HepG2 (cell line): ENCODE data around the gene VPREB3. TPM values are rescaled to one million over a fixed set of nuclear protein-coding genes. Genes with fewer than 3 reads are reported as not detected.

Source experiments
- ATAC-seq: fragments of 200-7000 bp; cut with Tn5 transposase; 3 replicates; pipeline ENCODE4 v1.9.1; 2020; ENCODE audit warnings: mild to moderate bottlenecking, moderate library complexity
- BruUV-seq: library from RNA; stranded (reverse); fragments of 400-500 nt; replicated peaks from 2 replicates; lab custom pipeline; 2021; lab: Mats Ljungman, UMichigan
- CTCF ChIA-PET: fragments of 300-600 bp; formaldehyde crosslinking; extraction: SDS; loops from one replicate; lab custom pipeline; 2021; ENCODE audit warnings: low total read pairs, inconsistent platforms, low intra/inter-chr PET ratio; lab: Yijun Ruan, JAX
- POLR2A ChIA-PET: fragments of 350-600 bp; sonication (Branson Sonifier 250); formaldehyde crosslinking; loops from one replicate; lab custom pipeline; 2020; ENCODE audit warnings: antibody characterized with exemption, inconsistent platforms; lab: Yijun Ruan, JAX
- DNase-seq: peaks from one replicate; pipeline ENCODE4 v3.0.0-alpha.2; 2015; ENCODE audit warnings: low spot score
- FAIRE-seq: peaks from 3 replicates; lab custom pipeline; 2011; peaks lifted over from hg19 to GRCh38; lab: Jason Lieb, UNC
- H2AFZ ChIP-seq: one replicate; pipeline ENCODE4 v1.6.1; 2011; ENCODE audit warnings: low read length, inconsistent platforms
- H3K27ac ChIP-seq: fragments of 300-600 bp; 3 replicates; pipeline ENCODE4 v1.8.0; 2011; ENCODE audit warnings: mixed run types, mild to moderate bottlenecking, mixed read lengths, low read length, inconsistent platforms; ENCODE audit not compliant: insufficient read depth; ENCODE audit errors: extremely low read length
- H3K27me3 ChIP-seq, 2 experiments: fragments of 200-600 bp in 1 of 2; 2 replicates in 1 of 2; 3 replicates in 1 of 2; pipeline versions ENCODE4 v1.6.0 to v1.8.0; 2011; ENCODE audit warnings: low read length in 2 of 2, mild to moderate bottlenecking in 2 of 2, moderate library complexity in 2 of 2, inconsistent platforms in 1 of 2; ENCODE audit not compliant: insufficient read depth in 2 of 2, control insufficient read depth in 1 of 2
- H3K36me3 ChIP-seq, 2 experiments: fragments of 200-600 bp in 1 of 2; replicated peaks in 1 of 2; 2 replicates in 1 of 2; 3 replicates in 1 of 2; pipeline versions ENCODE4 v1.5.1 to v1.8.0; 2011; ENCODE audit warnings: low read length in 2 of 2, inconsistent platforms in 1 of 2; ENCODE audit not compliant: insufficient read depth in 2 of 2, control insufficient read depth in 1 of 2
- H3K4me1 ChIP-seq: 2 replicates; pipeline ENCODE4 v1.5.1; 2012; ENCODE audit warnings: low read length, inconsistent platforms; ENCODE audit not compliant: insufficient read depth
- H3K4me2 ChIP-seq: 2 replicates; pipeline ENCODE4 v1.6.0; 2011; ENCODE audit warnings: low read depth, low read length, inconsistent platforms
- H3K4me3 ChIP-seq, 3 experiments: fragments of 200-600 bp in 1 of 3; sonication (generic), shearing (Covaris generic) in 1 of 3; replicated peaks in 1 of 3; 2 replicates each; pipeline ENCODE4 v1.5.1; 2011 to 2016; ENCODE audit warnings: low read length in 3 of 3, inconsistent platforms in 2 of 3, low read depth in 2 of 3, mild to moderate bottlenecking in 2 of 3, control low read depth in 1 of 3, mixed read lengths in 1 of 3; ENCODE audit not compliant: insufficient read depth in 1 of 3
- H3K79me2 ChIP-seq: one replicate; pipeline ENCODE4 v1.6.1; 2011; ENCODE audit warnings: low read length, inconsistent platforms; ENCODE audit not compliant: insufficient read depth
- H3K9ac ChIP-seq: 2 replicates; pipeline ENCODE4 v1.6.0; 2011; ENCODE audit warnings: mild to moderate bottlenecking, low read depth, low read length, inconsistent platforms; ENCODE audit not compliant: insufficient read depth
- H3K9me3 ChIP-seq: 2 replicates; pipeline ENCODE4 v1.5.1; 2012; ENCODE audit warnings: mild to moderate bottlenecking, low read length
- H4K20me1 ChIP-seq: 2 replicates; pipeline ENCODE4 v1.6.0; 2011; ENCODE audit warnings: inconsistent platforms, mild to moderate bottlenecking, low read length, moderate library complexity; ENCODE audit not compliant: insufficient read depth
- BCL6 ChIP-seq: IDR thresholded peaks from 2 replicates; pipeline ENCODE4 v1.6.1; 2016; ENCODE audit warnings: missing genetic modification reagents, missing compliant biosample characterization
- CEBPB ChIP-seq: IDR thresholded peaks from 2 replicates; pipeline ENCODE4 v1.6.1; 2011; ENCODE audit warnings: low read depth, low read length, improper control_type of control experiment, borderline replicate concordance
- FOXP1 ChIP-seq, 2 experiments: fragments of 450-650 bp in 1 of 2; IDR thresholded peaks; 2 replicates each; pipeline ENCODE4 v1.6.1; 2017 to 2018; ENCODE audit warnings: antibody characterized with exemption in 1 of 2
- JARID2 ChIP-seq: sonication (generic); formaldehyde crosslinking; IDR thresholded peaks from 2 replicates; pipeline ENCODE4 v1.8.1; 2023; ENCODE audit warnings: missing genetic modification reagents, inconsistent platforms; ENCODE audit not compliant: insufficient replicate concordance
- RBAK ChIP-seq: sonication (generic); formaldehyde crosslinking; IDR thresholded peaks from 2 replicates; pipeline ENCODE4 v1.5.1; 2020; ENCODE audit warnings: mild to moderate bottlenecking, missing genetic modification reagents
- RBM39 ChIP-seq: fragments of 200-400 bp; formaldehyde crosslinking; IDR thresholded peaks from one replicate; pipeline ENCODE4 v1.6.1; 2018; ENCODE audit warnings: antibody characterized with exemption, mild to moderate bottlenecking, low read depth, low read length; ENCODE audit not compliant: poor library complexity, severe bottlenecking
- SNAPC5 ChIP-seq: sonication (generic); formaldehyde crosslinking; IDR thresholded peaks from 2 replicates; pipeline ENCODE4 v1.8.1; 2023; ENCODE audit warnings: mild to moderate bottlenecking, missing genetic modification reagents, borderline replicate concordance
- SOX13 ChIP-seq, 3 experiments: fragments of 450-650 bp in 1 of 3; sonication (generic) in 1 of 3; formaldehyde crosslinking in 1 of 3; IDR thresholded peaks in 2 of 3; conservative IDR thresholded peaks in 1 of 3; 2 replicates each; pipeline versions ENCODE4 v1.5.0 to v1.6.1; 2016 to 2020; ENCODE audit warnings: antibody characterized with exemption in 1 of 3, mild to moderate bottlenecking in 1 of 3, missing compliant biosample characterization in 1 of 3, missing genetic modification reagents in 1 of 3, moderate library complexity in 1 of 3
- TCF7L2 ChIP-seq: IDR thresholded peaks from 2 replicates; pipeline ENCODE4 v1.6.1; 2011; ENCODE audit warnings: mild to moderate bottlenecking, low read depth, low read length, moderate library complexity
- ZBTB39 ChIP-seq: sonication (generic); formaldehyde crosslinking; IDR thresholded peaks from 2 replicates; pipeline ENCODE4 v1.5.0; 2020; ENCODE audit warnings: missing genetic modification reagents
- ZNF431 ChIP-seq: sonication (generic); formaldehyde crosslinking; IDR thresholded peaks from 2 replicates; pipeline ENCODE4 v1.9.0; 2022; ENCODE audit warnings: missing genetic modification reagents, low read depth, mild to moderate bottlenecking, borderline replicate concordance
- ZNF512B ChIP-seq: sonication (generic); formaldehyde crosslinking; IDR thresholded peaks from 2 replicates; pipeline ENCODE4 v1.5.1; 2020; ENCODE audit warnings: missing genetic modification reagents, mild to moderate bottlenecking, borderline replicate concordance
- WGBS: methylation state at CpG from one replicate; pipeline ENCODE4 v1.1.6; 2017; ENCODE audit warnings: low lambda C conversion rate; 5-methylcytosine and 5-hydroxymethylcytosine counted together
- in situ Hi-C: cut with HindIII; loops from 2 replicates; pipeline ENCODE4 v1.10.0; 2017; ENCODE audit warnings: low pct_unique_long_range_greater_than_20kb; ENCODE audit not compliant: extremely low pct_ligation_motif_present
- intact Hi-C: fragments of 100-400 bp; cut with micrococcal nuclease; formaldehyde crosslinking; loops from one replicate; pipeline ENCODE4 v1.10.0; 2022; ENCODE audit not compliant: unreplicated experiment
- polyA plus RNA-seq, 8 experiments: library from polyadenylated mRNA; depleted of rRNA in 3 of 8; stranded (reverse) in 7 of 8; unstranded in 1 of 8; fragments of >200 nt; fragmentation: Illumina TruSeq in 4 of 8; extraction: Trizol in 4 of 8; gene quantifications; 2 replicates each; pipeline versions ENCODE4 v1.2.1 to v1.2.3, GENCODE V29; 2011 to 2016; ENCODE audit warnings: low read depth in 4 of 8, missing spikeins in 1 of 8, mixed read lengths in 1 of 8; ENCODE audit not compliant: insufficient read depth in 1 of 8
- total RNA-seq, 5 experiments: library from RNA; depleted of rRNA; stranded (reverse); fragments of >200 nt; fragmentation: Illumina TruSeq; extraction: Trizol; gene quantifications; 2 replicates each; pipeline ENCODE4 v1.2.3, GENCODE V29; 2016; ENCODE audit warnings: low read depth in 1 of 5
- TF ChIP-seq, protein P1 (sequence below): sonication (generic); formaldehyde crosslinking; IDR thresholded peaks from 2 replicates; pipeline ENCODE4 v1.4.0; 2020; ENCODE audit warnings: mild to moderate bottlenecking, missing genetic modification reagents
- TF ChIP-seq, protein P2 (sequence below): sonication (generic); formaldehyde crosslinking; IDR thresholded peaks from 2 replicates; pipeline ENCODE4 v1.4.0; 2020; ENCODE audit warnings: missing genetic modification reagents

Gene VPREB3
- total and polyA plus RNA-seq, 2 of the 13 experiments (the other 11 are each of a cell fraction or from before 2014, with no cell fraction given): 0.22 TPM; not detected in 1

GRCh38 chr22:23742505-23743264 is 11.5 kb downstream of the VPREB3 start:
- Histone ChIP-seq H3K27ac (no peak overlapping the region), H3K36me3 (peaks cover 11 to 28% of the 10 kb centered on the region in 2 experiments; a peak in 3 of 5 replicates), H3K9me3 (no peaks in the 10 kb centered on the region), H4K20me1 (no peaks in the 10 kb centered on the region), H3K4me2 (no peak overlapping the region), H3K4me1 (no peaks in the 10 kb centered on the region), H3K79me2 (no peaks in the 10 kb centered on the region), H2AFZ (no peak overlapping the region), H3K27me3 (no peaks in the 10 kb centered on the region), H3K4me3 (no peak overlapping the region), H3K9ac (no peak overlapping the region)
- CTCF ChIA-PET: no interaction called here
- WGBS: 91% methylated on average over 4 of the region's 7 CpGs
- POLR2A ChIA-PET: no interaction called here
- no peak for ATAC-seq
- DNase-seq: no peak
- in situ Hi-C loops (no loop called here), intact Hi-C loops (no loop called here)
- BruUV-seq: no TSS peak
- FAIRE-seq: no peak
- TF ChIP-seq TCF7L2 (no peak), RBM39 (no peak), SOX13 (IDR thresholded peaks at IDR 0.05) (no peak), SOX13 (CRISPR knock-in tag; conservative IDR thresholded peaks at IDR 0.05 in 1 of 2, IDR thresholded peaks at IDR 0.05 in 1 of 2) (no peak), SNAPC5 (CRISPR knock-in tag) (no peak), ZBTB39 (no peak), CEBPB (no peak), JARID2 (CRISPR knock-in tag) (no peak), RBAK (CRISPR knock-in tag) (no peak), ZNF512B (CRISPR knock-in tag) (no peak), ZNF431 (CRISPR knock-in tag) (no peak), BCL6 (no peak), FOXP1 (IDR thresholded peaks at IDR 0.05) (no peak), FOXP1 (CRISPR knock-in tag; IDR thresholded peaks at IDR 0.05) (no peak)
- TF ChIP-seq, protein P1, sequence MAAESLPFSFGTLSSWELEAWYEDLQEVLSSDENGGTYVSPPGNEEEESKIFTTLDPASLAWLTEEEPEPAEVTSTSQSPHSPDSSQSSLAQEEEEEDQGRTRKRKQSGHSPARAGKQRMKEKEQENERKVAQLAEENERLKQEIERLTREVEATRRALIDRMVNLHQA: no peak
- TF ChIP-seq, protein P2, sequence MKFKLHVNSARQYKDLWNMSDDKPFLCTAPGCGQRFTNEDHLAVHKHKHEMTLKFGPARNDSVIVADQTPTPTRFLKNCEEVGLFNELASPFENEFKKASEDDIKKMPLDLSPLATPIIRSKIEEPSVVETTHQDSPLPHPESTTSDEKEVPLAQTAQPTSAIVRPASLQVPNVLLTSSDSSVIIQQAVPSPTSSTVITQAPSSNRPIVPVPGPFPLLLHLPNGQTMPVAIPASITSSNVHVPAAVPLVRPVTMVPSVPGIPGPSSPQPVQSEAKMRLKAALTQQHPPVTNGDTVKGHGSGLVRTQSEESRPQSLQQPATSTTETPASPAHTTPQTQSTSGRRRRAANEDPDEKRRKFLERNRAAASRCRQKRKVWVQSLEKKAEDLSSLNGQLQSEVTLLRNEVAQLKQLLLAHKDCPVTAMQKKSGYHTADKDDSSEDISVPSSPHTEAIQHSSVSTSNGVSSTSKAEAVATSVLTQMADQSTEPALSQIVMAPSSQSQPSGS (CRISPR knock-in tag): no peak
